Coronary artery (tissue), 2 donors: Measurements from ENCODE around the gene TASP1.

ENCODE experiments used
- DNase-seq: peaks from one replicate; pipeline ENCODE4 v3.0.0-alpha.2; 2017; ENCODE audit warnings: low spot score
- H3K27ac ChIP-seq, 2 donors: fragments of 200-600 bp; sonication (generic); one replicate each; pipeline ENCODE4 v1.5.1; 2016 to 2019
- H3K4me3 ChIP-seq: fragments of 200-600 bp; sonication (generic); 2 replicates; pipeline ENCODE4 v1.5.1; 2016; ENCODE audit warnings: mild to moderate bottlenecking, moderate library complexity
- CTCF ChIP-seq: fragments of 200-600 bp; sonication (generic); IDR thresholded peaks from one replicate; pipeline ENCODE4 v1.5.1; 2019; ENCODE audit warnings: antibody characterized with exemption

The TASP1 gene

GRCh38 chr20:13340088-13340487 is 298.6 kb downstream of the TASP1 start:
- H3K4me3 ChIP-seq = no peak overlapping the region
- TF ChIP-seq CTCF = no peak
- no peak for DNase-seq
- no peak overlapping the region for H3K27ac ChIP-seq
